ENCODE results near the gene ARHGAP4. TPM values are rescaled to one million over a fixed set of nuclear protein-coding genes. Genes with fewer than 3 reads are reported as not detected.

Gene ARHGAP4
- total and polyA plus RNA-seq, 4 donors = 34.2 to 114 (median 80.4) TPM

DNA sequence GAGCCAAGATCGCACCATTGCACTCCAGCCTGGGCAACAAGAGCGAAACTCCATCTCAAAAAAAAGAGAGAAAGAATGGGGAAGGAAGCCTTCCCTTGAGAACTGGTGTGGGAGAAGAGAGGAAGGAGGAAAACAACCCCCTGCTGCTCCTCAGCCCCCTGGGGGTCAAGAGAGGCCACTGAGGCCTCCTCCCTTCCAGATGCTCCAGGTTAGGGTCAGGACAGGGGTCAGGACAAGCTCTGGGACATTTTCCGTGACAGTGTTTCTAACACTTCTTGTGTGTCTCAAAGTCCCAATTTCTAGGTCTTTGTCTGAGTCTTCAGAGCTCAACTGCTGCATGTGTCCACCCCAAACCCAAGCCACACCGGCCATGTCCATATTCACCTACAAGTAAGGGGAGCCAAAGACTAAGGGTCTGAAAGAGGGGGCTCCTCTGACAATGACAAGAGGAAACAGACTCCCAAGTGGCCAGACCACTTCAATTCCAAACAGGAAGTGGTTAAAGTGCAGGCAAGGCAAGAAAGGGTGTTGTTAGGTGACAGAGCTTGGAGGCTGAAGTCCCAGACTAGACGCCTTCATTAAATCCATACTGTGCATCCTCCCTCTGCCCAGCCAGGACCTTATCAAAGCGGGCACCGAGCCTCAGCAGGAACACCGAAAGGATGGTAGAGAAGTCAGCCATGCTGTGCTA is 48.3 kb downstream of the ARHGAP4 start:
- ATAC-seq (ENCODE audit: insufficient read depth, low FRiP score) = no peak
- Histone ChIP-seq H3K4me1 (ENCODE audit: control insufficient read depth in 5 of 5, insufficient read depth in 5 of 5, low read length in 5 of 5) (peaks cover 0 to 4% (median 0%) of the 10 kb centered on the region in 5 donors), H3K36me3 (ENCODE audit: control insufficient read depth in 4 of 4, insufficient read depth in 4 of 4, low read length in 4 of 4) (no peaks in the 10 kb centered on the region), H3K27me3 (ENCODE audit: control insufficient read depth in 3 of 3, insufficient read depth in 3 of 3, low read length in 2 of 3) (peaks cover 6 to 27% (median 16%) of the 10 kb centered on the region in 3 donors), H3K4me3 (no peak overlapping the region), H3K27ac (ENCODE audit: low read depth in 1 of 2, low read length in 1 of 2) (no peak overlapping the region), H3K9ac (ENCODE audit: insufficient read depth in 1 of 2, low read length in 2 of 2) (no peak overlapping the region), H3K9me3 (ENCODE audit: control insufficient read depth in 4 of 4, insufficient read depth in 3 of 4, low read length in 3 of 4) (peaks cover 0 to 2% (median 0%) of the 10 kb centered on the region in 4 donors)
- DNase-seq = no peak
- 68 to 76% methylated on average over 7 to 8 of the region's 8 CpGs for WGBS, 2 donors
- TF ChIP-seq, protein P1, sequence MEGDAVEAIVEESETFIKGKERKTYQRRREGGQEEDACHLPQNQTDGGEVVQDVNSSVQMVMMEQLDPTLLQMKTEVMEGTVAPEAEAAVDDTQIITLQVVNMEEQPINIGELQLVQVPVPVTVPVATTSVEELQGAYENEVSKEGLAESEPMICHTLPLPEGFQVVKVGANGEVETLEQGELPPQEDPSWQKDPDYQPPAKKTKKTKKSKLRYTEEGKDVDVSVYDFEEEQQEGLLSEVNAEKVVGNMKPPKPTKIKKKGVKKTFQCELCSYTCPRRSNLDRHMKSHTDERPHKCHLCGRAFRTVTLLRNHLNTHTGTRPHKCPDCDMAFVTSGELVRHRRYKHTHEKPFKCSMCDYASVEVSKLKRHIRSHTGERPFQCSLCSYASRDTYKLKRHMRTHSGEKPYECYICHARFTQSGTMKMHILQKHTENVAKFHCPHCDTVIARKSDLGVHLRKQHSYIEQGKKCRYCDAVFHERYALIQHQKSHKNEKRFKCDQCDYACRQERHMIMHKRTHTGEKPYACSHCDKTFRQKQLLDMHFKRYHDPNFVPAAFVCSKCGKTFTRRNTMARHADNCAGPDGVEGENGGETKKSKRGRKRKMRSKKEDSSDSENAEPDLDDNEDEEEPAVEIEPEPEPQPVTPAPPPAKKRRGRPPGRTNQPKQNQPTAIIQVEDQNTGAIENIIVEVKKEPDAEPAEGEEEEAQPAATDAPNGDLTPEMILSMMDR (IDR thresholded peaks at IDR 0.05; ENCODE audit: control extremely low read depth, extremely low read depth) = no peak

DNA sequence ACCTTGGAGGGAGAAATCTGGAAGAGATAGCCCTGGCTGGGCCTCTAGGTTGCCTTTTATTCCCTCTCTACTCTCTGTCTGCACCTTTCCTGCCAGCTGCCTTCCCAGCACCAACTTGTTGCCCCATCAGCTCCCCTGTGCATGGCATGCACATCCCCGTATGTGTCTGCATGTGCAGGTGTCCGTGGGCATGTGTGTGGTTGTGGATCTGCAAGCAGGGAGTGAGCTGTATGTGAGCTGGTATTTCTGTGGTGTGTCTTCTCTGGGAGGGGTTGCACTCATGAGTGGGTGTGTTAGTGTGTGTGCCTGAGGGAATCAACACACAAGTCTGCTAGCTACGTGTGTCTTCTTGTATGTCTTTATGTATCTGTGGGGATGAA is 50.0 kb downstream of the ARHGAP4 start:
- no peak for ATAC-seq (ENCODE audit: insufficient read depth, low FRiP score)
- TF ChIP-seq, protein P1 (IDR thresholded peaks at IDR 0.05; ENCODE audit: control extremely low read depth, extremely low read depth) = no peak
- no peak for DNase-seq
- Histone ChIP-seq H3K4me1 (ENCODE audit: control insufficient read depth in 5 of 5, insufficient read depth in 5 of 5, low read length in 5 of 5) (peaks cover 0 to 4% (median 0%) of the 10 kb centered on the region in 5 donors), H3K36me3 (ENCODE audit: control insufficient read depth in 4 of 4, insufficient read depth in 4 of 4, low read length in 4 of 4) (no peaks in the 10 kb centered on the region), H3K9ac (ENCODE audit: insufficient read depth in 1 of 2, low read length in 2 of 2) (no peak overlapping the region), H3K27ac (ENCODE audit: low read depth in 1 of 2, low read length in 1 of 2) (no peak overlapping the region), H3K27me3 (ENCODE audit: control insufficient read depth in 3 of 3, insufficient read depth in 3 of 3, low read length in 2 of 3) (peaks cover 2 to 17% (median 14%) of the 10 kb centered on the region in 3 donors), H3K9me3 (ENCODE audit: control insufficient read depth in 4 of 4, insufficient read depth in 3 of 4, low read length in 3 of 4) (peaks cover 0 to 2% (median 0%) of the 10 kb centered on the region in 4 donors), H3K4me3 (no peak overlapping the region)
- 69 to 72% methylated on average over 3 of the region's 3 CpGs for WGBS, 2 donors

DNA sequence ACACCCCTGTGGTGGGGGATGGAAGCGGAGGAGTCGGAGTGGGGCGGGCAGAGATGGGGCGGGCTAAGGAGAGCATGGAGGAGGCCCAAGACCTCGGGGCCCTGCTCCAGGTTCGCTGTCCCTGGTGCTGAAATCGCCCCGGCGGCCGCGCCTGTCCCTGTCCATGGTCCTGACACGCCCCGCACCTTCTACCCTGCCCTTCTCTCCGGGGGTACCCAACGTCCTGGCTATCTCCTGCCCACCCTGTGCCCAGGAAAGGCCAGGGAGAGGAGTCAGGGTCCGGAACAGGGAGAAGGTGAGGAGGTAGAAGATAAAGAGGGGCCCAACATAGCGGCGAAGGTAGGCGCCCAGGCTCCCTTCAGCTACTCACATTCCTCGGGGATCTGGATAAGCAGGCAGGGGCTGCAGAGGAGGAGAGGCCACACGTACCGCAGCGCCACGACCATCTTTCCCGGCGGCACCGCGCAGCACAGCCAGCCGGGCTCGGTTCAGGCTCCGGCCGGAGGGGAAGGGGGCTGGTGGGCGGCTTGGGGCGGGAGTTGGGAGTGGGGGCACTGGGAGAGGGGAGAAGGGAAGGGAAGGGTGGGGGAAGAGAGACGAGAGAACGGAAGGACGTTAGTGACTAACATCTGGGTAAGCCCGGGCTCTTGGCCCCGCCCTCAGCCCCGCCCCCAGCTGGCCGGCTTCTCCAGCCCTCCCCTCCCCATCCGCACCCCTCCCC is 50.5 kb downstream of the ARHGAP4 start:
- no peak overlapping the region for H3K27ac ChIP-seq (ENCODE audit: low read depth in 1 of 2, low read length in 1 of 2)
- H3K27me3 ChIP-seq (ENCODE audit: control insufficient read depth in 3 of 3, insufficient read depth in 3 of 3, low read length in 2 of 3) = peaks cover 2 to 14% (median 13%) of the 10 kb centered on the region in 3 donors
- TF ChIP-seq, protein P1 (IDR thresholded peaks at IDR 0.05; ENCODE audit: control extremely low read depth, extremely low read depth) = no peak
- 0 to 17% methylated on average over 1 to 42 of the region's 42 CpGs for WGBS, 2 donors
- ATAC-seq (ENCODE audit: insufficient read depth, low FRiP score) = peak; percentile 48
- H3K4me1 ChIP-seq (ENCODE audit: control insufficient read depth in 5 of 5, insufficient read depth in 5 of 5, low read length in 5 of 5) = peaks cover 0 to 4% (median 0%) of the 10 kb centered on the region in 5 donors
- peak; percentile 61 to 78 (median 65) for DNase-seq
- no peak overlapping the region for H3K4me3 ChIP-seq
- H3K9me3 ChIP-seq (ENCODE audit: control insufficient read depth in 4 of 4, insufficient read depth in 3 of 4, low read length in 3 of 4) = peaks cover 0 to 2% (median 0%) of the 10 kb centered on the region in 4 donors
- no peak overlapping the region for H3K9ac ChIP-seq (ENCODE audit: insufficient read depth in 1 of 2, low read length in 2 of 2)
- H3K36me3 ChIP-seq (ENCODE audit: control insufficient read depth in 4 of 4, insufficient read depth in 4 of 4, low read length in 4 of 4) = no peaks in the 10 kb centered on the region

Data from lung (tissue), 12 donors.